IMR-90 (cell line): ENCODE results near the gene MEIOB. TPM values are rescaled to one million over a fixed set of nuclear protein-coding genes. Genes with fewer than 3 reads are reported as not detected.

ENCODE experiments used
- BHLHE40 ChIP-seq: fragments of 150-350 bp; IDR thresholded peaks from 2 replicates; pipeline ENCODE4 v1.6.1; 2016; ENCODE audit warnings: mild to moderate bottlenecking, low read depth, low read length
- CHD1 ChIP-seq: IDR thresholded peaks from 2 replicates; pipeline ENCODE4 v1.6.1; 2012; ENCODE audit warnings: low read depth, low read length, improper control_type of control experiment
- MAZ ChIP-seq: IDR thresholded peaks from 2 replicates; pipeline ENCODE4 v1.6.1; 2012; ENCODE audit warnings: low read depth, mild to moderate bottlenecking, low read length, improper control_type of control experiment, moderate library complexity, borderline replicate concordance
- NFE2L2 ChIP-seq: fragments of 150-350 bp; IDR thresholded peaks from 2 replicates; pipeline ENCODE4 v1.6.1; 2016; ENCODE audit warnings: low read depth, mild to moderate bottlenecking, low read length
- POLR2A ChIP-seq: IDR thresholded peaks from 2 replicates; pipeline ENCODE4 v1.6.1; 2012; ENCODE audit warnings: mild to moderate bottlenecking, low read depth, low read length
- RAD21 ChIP-seq: IDR thresholded peaks from 2 replicates; pipeline ENCODE4 v1.6.1; 2012; ENCODE audit warnings: low read length, improper control_type of control experiment
- RFX5 ChIP-seq: IDR thresholded peaks from 2 replicates; pipeline ENCODE4 v1.8.0; 2012; ENCODE audit warnings: low read depth, mild to moderate bottlenecking, low read length, moderate library complexity
- polyA plus RNA-seq, 3 experiments: library from polyadenylated mRNA; depleted of rRNA; stranded (reverse); fragments of >200 nt; gene quantifications; 2 replicates each; pipeline ENCODE4 v1.2.3, GENCODE V29; 2012; ENCODE audit warnings: low replicate concordance in 1 of 3
- total RNA-seq: library from RNA; depleted of rRNA; stranded (reverse); fragments of >200 nt; gene quantifications from 2 replicates; pipeline ENCODE4 v1.2.3, GENCODE V29; 2012

The MEIOB gene
- total and polyA plus RNA-seq, 2 of the 4 experiments (the other 2 are of a cell fraction), result 0.14 TPM; not detected in 1

DNA sequence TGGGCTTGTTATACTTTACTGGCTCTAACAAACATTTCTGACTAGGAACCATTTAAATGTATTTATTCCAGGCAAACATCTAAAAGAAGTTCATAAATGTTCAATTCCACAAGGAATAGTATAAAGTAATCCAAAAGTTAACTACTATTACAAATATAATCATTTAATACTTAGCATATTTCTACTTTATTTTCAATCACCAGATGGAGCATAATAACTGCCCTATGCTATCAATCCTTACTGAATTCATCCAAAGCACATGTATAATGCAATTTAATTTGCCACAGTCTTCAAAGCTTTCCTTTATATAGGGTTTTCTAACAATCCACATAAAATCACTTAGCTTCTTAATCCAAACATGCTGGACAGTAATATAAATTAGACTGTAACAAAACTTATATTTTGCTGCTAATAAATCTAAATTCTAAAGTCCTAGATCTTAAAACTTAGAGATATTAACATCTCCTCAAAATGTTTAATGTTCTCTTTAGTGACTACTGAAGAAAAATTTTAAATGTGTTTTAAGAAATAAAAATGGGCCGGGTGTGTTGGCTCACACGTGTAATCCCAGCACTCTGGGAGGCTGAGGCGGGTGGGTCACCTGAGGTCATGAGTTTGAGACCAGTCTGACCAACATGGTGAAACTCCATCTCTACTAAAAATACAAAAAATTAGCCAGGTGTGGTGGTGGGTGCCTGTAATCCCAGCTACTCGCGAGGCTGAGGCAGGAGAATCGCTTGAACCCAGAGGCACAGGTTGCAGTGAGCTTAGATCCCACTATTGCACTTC lies 5.9 kb downstream of the MEIOB start (continued):
- no peak for TF ChIP-seq MAZ
- TF ChIP-seq NFE2L2, result no peak
- no peak for TF ChIP-seq POLR2A
- no peak for TF ChIP-seq RAD21
- TF ChIP-seq BHLHE40, result no peak
- TF ChIP-seq RFX5, result no peak
- TF ChIP-seq CHD1, result no peak
